PC-3 (cell line): ENCODE measurements around the gene EIF4ENIF1.
"Not testable (repeated sequence)": the region's sequence is repeated elsewhere in the genome, so short reads cannot be mapped to it uniquely, and the experiment has no call there.

ENCODE experiments used
- CTCF ChIP-seq: fragments of 300-600 bp; sonication (generic); conservative IDR thresholded peaks from 2 replicates; pipeline ENCODE4 v1.5.1; 2017; ENCODE audit warnings: antibody characterized with exemption, low read depth, mild to moderate bottlenecking, low read length
- EZH2 ChIP-seq: fragments of 300-600 bp; sonication (generic); IDR thresholded peaks from one replicate; pipeline ENCODE4 v1.6.1; 2017; ENCODE audit warnings: antibody characterized with exemption, mild to moderate bottlenecking, low read length; ENCODE audit not compliant: unreplicated experiment
- EZH2phosphoT487 ChIP-seq: fragments of 300-600 bp; sonication (generic); IDR thresholded peaks from 2 replicates; pipeline ENCODE4 v1.6.1; 2018; ENCODE audit warnings: mild to moderate bottlenecking, antibody characterized with exemption, low read length, borderline replicate concordance

GRCh38 chr22:31493355-31493754 is 3.7 kb upstream of the EIF4ENIF1 start:
- TF ChIP-seq CTCF, EZH2, EZH2phosphoT487: not testable (repeated sequence)
